Activated CD8-positive, alpha-beta memory T cell treated with anti-CD3 and anti-CD28 coated beads for 36 hours (primary cell): ENCODE measurements around the gene DBNL. TPM values are rescaled to one million over a fixed set of nuclear protein-coding genes. Genes with fewer than 3 reads are reported as not detected.

ENCODE experiments used
- CTCF ChIA-PET: fragments of 350-600 bp; sonication (Branson Sonifier 250); formaldehyde crosslinking; loops from one replicate; lab custom pipeline; 2021; ENCODE audit warnings: antibody characterized with exemption; lab: Charles Lee
- POLR2A ChIA-PET: fragments of 350-600 bp; sonication (Branson Sonifier 250); formaldehyde crosslinking; loops from one replicate; lab custom pipeline; 2021; ENCODE audit warnings: antibody characterized with exemption; lab: Charles Lee
- total RNA-seq, 2 experiments: library from RNA; stranded (reverse); gene quantifications; one replicate each; pipeline ENCODE4 v1.2.3, GENCODE V29; 2021

Gene DBNL
- total RNA-seq, 2 experiments from 2014 or later, result 142 to 153 TPM

- ChIA-PET POLR2A (no interaction called here), CTCF (interaction anchor here (0.9 kb wide), 1 partner anchor 38 kb away, joined by 3 read pairs; the partner anchor contains the start of gene POLD2)
Measured at GRCh38 chr7:44084701-44085100, 40.2 kb downstream of the DBNL start.

GRCh38 chr7:44085546-44085945, 41.0 kb downstream of the DBNL start:
- ChIA-PET CTCF (no interaction called here), POLR2A (no interaction called here)

- CTCF ChIA-PET, result no interaction called here
- POLR2A ChIA-PET, result no interaction called here
Measured at GRCh38 chr7:44086627-44087026, 42.1 kb downstream of the DBNL start.

GRCh38 chr7:44087911-44088838, 43.7 kb downstream of the DBNL start:
- POLR2A ChIA-PET, result no interaction called here
- CTCF ChIA-PET, result no interaction called here

GRCh38 chr7:44093102-44093641, 48.7 kb downstream of the DBNL start:
- CTCF ChIA-PET, result no interaction called here
- POLR2A ChIA-PET, result no interaction called here

- CTCF ChIA-PET, result no interaction called here
- POLR2A ChIA-PET, result no interaction called here
Measured at GRCh38 chr7:44094365-44094764, 49.9 kb downstream of the DBNL start.

GRCh38 chr7:44094883-44095592, 50.5 kb downstream of the DBNL start:
- CTCF ChIA-PET, result no interaction called here
- POLR2A ChIA-PET, result no interaction called here

- ChIA-PET POLR2A (no interaction called here), CTCF (no interaction called here)
Measured at GRCh38 chr7:44095781-44096180, 51.3 kb downstream of the DBNL start.

GRCh38 chr7:44096326-44096881, 51.9 kb downstream of the DBNL start:
- CTCF ChIA-PET, result no interaction called here
- POLR2A ChIA-PET, result no interaction called here

- ChIA-PET POLR2A (interaction anchor here (0.5 kb wide), 1 partner anchor 16 kb away, joined by 6 read pairs; no protein-coding TSS in a partner anchor), CTCF (interaction anchor here (0.6 to 0.8 kb wide), 2 partner anchors 365 to 554 kb away, joined by 3 read pairs; no protein-coding TSS in a partner anchor)
Measured at GRCh38 chr7:44097064-44097932, 52.8 kb downstream of the DBNL start.

- ChIA-PET CTCF (interaction anchor here (0.6 to 0.9 kb wide), 3 partner anchors 17 to 553 kb away, joined by 3 read pairs; no protein-coding TSS in a partner anchor), POLR2A (no interaction called here)
Measured at GRCh38 chr7:44098092-44099068, 53.9 kb downstream of the DBNL start.

GRCh38 chr7:44099669-44100068, 55.2 kb downstream of the DBNL start:
- CTCF ChIA-PET, result no interaction called here
- POLR2A ChIA-PET, result no interaction called here

GRCh38 chr7:44100458-44101302, 56.2 kb downstream of the DBNL start:
- ChIA-PET POLR2A (no interaction called here), CTCF (no interaction called here)

GRCh38 chr7:44101303-44101965, 56.9 kb downstream of the DBNL start:
- ChIA-PET CTCF (no interaction called here), POLR2A (no interaction called here)

GRCh38 chr7:44101966-44102845, 57.7 kb downstream of the DBNL start:
- POLR2A ChIA-PET, result no interaction called here
- CTCF ChIA-PET, result no interaction called here
